HS-5 (cell line): Measurements from ENCODE around the gene CT45A9.
"Not testable (repeated sequence)": the region's sequence is repeated elsewhere in the genome, so short reads cannot be mapped to it uniquely, and the experiment has no call there.

Source experiments
- DNase-seq: peaks from one replicate; pipeline ENCODE4 v3.0.0-alpha.2; 2012; ENCODE audit warnings: low read depth

The CT45A9 gene, protein sequence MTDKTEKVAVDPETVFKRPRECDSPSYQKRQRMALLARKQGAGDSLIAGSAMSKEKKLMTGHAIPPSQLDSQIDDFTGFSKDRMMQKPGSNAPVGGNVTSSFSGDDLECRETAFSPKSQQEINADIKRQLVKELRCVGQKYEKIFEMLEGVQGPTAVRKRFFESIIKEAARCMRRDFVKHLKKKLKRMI

DNA sequence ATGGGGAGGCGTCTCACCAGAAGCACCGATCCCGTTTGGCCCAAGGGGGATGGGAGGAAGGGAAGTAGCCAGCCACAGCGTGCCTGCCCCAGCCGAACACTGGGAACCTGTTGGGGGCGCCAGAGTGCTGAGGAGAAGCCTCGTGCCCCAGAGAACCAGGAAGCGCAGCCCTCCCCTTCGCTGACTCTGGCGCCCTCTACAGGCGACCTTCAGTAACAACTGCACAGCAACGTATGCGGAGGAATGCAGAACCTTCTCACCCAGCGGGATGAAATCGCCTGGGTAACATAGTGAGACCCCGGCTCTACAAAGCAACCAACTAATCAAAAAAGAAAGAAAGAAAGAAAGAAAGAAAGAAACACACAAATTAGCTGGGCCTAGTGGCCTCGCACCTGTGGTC, at the start of gene CT45A9:
CT45A9 (minus strand) TSS at position 101 of the 400 bp plus-strand sequence. CDS start 3,751 bp downstream, outside the sequence.
- DNase-seq = not testable (repeated sequence)

GRCh38 chrX:135920516-135920915, 48.9 kb upstream of the CT45A9 start:
- DNase-seq = not testable (repeated sequence)

DNA sequence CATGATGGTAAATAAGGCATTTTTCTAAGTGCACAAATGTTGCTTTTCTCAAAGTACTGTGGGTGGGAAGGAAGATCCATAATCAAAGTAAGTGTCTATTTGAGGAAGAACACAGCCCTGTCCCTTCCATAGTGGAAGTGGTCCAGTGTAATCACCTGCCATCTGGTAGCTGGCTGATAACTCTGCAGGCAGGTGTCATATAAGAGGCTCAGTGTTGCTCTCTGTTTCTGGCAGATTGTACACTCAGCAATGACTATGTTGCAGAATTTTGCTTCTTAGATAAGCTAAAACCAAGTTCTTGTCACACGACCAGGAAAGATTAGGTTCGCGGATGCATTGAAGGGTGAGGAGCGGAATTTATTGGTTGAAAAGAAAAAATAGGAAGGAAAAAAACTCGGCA, 42.8 kb upstream of the CT45A9 start:
- no peak for DNase-seq

DNA sequence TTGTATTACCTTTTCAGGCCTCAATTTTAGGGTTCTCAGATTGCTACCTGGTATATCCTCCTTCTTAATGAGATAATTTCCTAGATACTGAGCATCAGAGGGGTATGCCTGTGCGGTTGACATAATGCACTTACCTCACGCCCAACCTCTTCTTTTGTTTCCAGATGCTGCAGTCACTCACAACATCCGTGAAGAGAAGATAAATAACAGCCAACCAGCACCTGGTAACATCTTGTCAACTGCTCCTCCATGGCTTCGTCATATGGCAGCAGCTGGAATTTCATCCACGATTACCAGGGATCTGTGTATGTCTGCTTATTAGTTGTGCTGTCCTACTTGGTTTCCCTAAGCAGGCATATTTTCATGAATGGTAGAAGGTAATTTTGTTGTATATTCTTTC, 38.6 kb upstream of the CT45A9 start:
- DNase-seq = no peak

DNA sequence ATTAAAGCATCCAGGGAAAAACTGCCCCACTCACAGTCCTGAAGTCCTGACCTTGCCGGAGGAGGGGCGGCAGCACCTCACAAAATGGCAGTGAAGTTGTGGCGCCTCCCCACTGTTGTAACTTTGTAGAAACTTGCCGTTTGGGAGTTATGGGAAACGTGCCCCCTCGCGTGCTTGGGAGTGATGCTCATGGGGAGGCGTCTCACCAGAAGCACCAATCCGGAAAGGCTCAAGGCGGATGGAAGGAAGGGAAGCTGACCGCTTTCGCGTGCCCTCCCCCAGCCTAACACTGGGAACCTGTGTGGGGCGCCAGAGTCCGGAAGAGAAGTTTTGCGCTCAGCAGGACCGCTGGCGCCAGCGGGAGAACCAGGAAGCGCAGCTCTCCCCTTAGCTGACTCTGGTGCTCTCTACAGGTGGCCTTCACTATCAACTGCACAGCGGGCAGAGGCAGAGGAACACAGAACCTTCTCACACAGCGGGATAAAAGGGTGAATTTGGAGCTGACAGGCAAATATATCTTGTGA, 21.7 kb upstream of the CT45A9 start, which contains the start of the genes CT45A10 and SAGE1:
CT45A10 (minus strand) TSS at position 151 of the 524 bp plus-strand sequence. CDS start 8,100 bp downstream, outside the sequence.
SAGE1 (plus strand) TSS at position 423 of the 524 bp plus-strand sequence. CDS start 2,527 bp downstream, outside the sequence.
- DNase-seq = no peak

GRCh38 chrX:135892781-135893180, 21.2 kb upstream of the CT45A9 start:
- DNase-seq = no peak

DNA sequence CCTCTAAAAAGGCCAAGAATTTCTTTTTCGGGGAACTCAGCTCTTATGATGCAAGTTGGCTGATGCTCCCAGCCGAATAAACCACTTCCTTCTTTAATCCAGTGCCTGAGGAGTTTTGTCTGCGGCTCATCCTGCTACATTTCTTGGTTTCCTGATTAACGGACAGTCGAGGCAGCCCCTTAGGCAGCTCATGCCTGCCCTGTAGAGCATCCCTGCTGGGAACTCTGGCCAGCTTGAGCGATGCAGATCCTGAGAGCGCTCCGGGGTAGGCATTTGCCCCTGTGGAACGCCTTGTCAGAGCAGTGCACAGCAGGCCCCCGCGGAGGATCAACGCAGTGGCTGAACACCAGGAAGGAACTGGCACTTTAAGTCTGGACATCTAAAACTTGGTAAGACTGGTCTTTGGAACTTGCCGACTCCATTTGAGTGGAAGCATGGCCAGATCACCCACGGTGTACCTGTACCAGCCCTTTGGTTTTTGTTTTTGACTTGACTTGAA, 18.5 kb upstream of the CT45A9 start:
- no peak for DNase-seq

DNA sequence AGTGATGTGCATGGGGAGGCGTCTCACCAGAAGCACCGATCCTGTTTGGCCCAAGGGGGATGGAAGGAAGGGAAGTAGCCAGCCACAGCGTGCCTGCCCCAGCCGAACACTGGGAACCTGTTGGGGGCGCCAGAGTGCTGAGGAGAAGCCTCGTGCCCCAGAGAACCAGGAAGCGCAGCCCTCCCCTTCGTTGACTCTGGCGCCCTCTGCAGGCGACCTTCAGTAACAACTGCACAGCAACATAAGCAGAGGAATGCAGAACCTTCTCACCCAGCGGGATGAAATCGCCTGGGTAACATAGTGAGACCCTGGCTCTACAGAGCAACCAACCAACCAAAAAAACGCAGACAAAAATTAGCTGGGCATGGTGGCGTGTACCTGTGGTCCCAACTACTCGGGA, 17.4 kb upstream of the CT45A9 start:
- not testable (repeated sequence) for DNase-seq

GRCh38 chrX:135888230-135888629, 16.6 kb upstream of the CT45A9 start:
- not testable (repeated sequence) for DNase-seq

DNA sequence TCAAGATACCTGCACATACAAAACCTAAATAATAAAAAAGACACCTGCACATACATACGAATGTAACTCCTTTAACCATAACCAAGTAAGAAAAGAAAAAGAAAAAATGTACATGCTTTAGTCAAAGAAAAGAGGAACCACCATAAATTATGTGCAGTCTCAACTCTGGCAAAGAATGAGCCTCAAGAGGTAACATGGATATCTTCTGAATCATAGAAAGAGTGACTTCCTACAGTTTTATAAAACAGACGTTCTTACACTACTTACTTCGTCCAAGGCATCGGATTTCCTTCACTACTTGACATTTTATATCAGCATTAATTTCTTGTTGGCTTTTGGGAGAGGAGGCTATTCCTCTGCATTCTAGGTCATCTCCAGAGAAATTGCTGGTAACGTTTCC, 11.1 kb upstream of the CT45A9 start:
- not testable (repeated sequence) for DNase-seq

GRCh38 chrX:135854438-135854837, 17.2 kb downstream of the CT45A9 start, which contains the start of gene CT45A8:
TSS of gene CT45A8 (minus strand) at chrX:135854538. CDS start at chrX:135850783, 3,755 bp downstream.
- not testable (repeated sequence) for DNase-seq

GRCh38 chrX:135837180-135837579, 34.4 kb downstream of the CT45A9 start, which contains the start of gene CT45A7:
TSS of gene CT45A7 (minus strand) at chrX:135837280. CDS start at chrX:135833533, 3,747 bp downstream.
- not testable (repeated sequence) for DNase-seq

DNA sequence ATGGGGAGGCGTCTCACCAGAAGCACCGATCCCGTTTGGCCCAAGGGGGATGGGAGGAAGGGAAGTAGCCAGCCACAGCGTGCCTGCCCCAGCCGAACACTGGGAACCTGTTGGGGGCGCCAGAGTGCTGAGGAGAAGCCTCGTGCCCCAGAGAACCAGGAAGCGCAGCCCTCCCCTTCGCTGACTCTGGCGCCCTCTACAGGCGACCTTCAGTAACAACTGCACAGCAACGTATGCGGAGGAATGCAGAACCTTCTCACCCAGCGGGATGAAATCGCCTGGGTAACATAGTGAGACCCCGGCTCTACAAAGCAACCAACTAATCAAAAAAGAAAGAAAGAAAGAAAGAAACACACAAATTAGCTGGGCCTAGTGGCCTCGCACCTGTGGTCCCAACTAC, 51.7 kb downstream of the CT45A9 start, which contains the start of gene CT45A2:
CT45A2 (minus strand) TSS at position 101 of the 400 bp plus-strand sequence. CDS start 3,747 bp downstream, outside the sequence.
- DNase-seq = not testable (repeated sequence)
